Measurements from ENCODE around the gene PTRHD1.

Gene PTRHD1

DNA sequence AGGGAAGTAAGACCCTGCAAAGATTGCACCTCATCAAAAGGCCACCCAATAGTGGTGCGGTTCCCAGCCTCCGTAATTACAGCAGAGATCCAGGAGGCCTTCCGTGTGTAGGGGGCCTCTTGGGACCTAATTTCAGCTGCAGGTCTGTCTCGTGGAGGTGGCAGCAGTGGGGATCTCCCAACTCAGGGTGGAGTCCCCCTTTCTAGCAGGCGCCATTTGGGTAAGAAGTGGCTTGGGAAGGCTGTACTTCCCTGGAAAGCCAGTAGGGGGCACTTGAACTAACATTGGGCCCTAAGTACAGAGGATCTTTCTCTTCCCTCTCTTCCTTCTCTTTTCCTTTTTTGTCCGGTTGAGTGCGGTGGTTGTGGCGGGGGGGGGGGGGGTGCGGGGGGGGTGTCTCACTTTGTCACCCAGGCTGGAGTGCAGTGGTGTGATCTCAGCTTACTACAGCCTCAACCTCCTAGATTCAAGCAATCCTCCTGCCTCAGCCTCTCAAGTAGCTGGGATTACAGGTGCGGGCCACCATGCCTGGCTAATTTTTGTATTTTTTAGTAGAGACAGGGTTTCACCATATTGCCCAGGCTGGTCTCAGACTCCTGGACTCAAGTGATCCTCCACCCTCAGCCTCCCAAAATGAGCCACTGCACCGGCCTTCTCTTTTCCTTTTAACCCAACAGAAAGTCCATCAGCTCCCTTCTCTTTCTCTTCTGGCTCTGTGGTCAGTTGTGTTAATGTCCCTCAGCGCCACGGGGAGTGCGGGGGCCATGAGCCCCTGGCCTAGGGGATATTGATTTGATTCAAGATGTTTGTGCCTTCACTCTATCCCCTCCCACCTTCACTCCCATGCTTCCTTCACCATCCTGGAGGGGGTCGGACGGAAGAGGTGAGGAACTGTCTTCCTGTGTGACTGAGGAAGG, 32.0 kb upstream of the PTRHD1 start:
- Histone ChIP-seq H3K18ac (ENCODE audit: low read length) (peak overlapping the region; percentile 42), H3K9ac (ENCODE audit: low read depth, low read length, poor library complexity) (peak overlapping the region; percentile 68), H4K91ac (ENCODE audit: low read depth, low read length, poor library complexity) (no peak overlapping the region), H2AFZ (ENCODE audit: low read length) (no peak overlapping the region), H2BK12ac (ENCODE audit: low read length) (no peak overlapping the region), H2BK120ac (ENCODE audit: low read depth, low read length) (no peak overlapping the region), H3K4me3 (ENCODE audit: low read length in 2 of 2) (no peak overlapping the region), H3K79me1 (ENCODE audit: low read depth, low read length) (peaks cover 9% of the 10 kb centered on the region), H2BK15ac (ENCODE audit: low read length) (peak overlapping the region; percentile 4), H3K9me3 (replicated peaks in 1 of 2; ENCODE audit: control insufficient read depth in 2 of 2, insufficient read depth in 1 of 2, low read depth in 1 of 2, low read length in 2 of 2) (peaks cover 4% of the 10 kb centered on the region in 2 donors), H3K4me1 (ENCODE audit: control insufficient read depth in 2 of 2, insufficient read depth in 1 of 2, low read depth in 1 of 2, low read length in 2 of 2) (peaks cover 14 to 24% of the 10 kb centered on the region in 2 donors), H3K4ac (ENCODE audit: low read length) (no peak overlapping the region), H3K23ac (ENCODE audit: low read depth, low read length, poor library complexity) (no peak overlapping the region), H3K27me3 (ENCODE audit: control insufficient read depth in 3 of 3, insufficient read depth in 3 of 3, low read depth in 1 of 3, low read length in 3 of 3) (no peaks in the 10 kb centered on the region), H3K14ac (ENCODE audit: low read length) (no peak overlapping the region), H2BK5ac (ENCODE audit: low read length) (no peak overlapping the region), H3K36me3 (replicated peaks in 1 of 2; ENCODE audit: control insufficient read depth in 2 of 2, insufficient read depth in 2 of 2, low read length in 2 of 2) (peaks cover 25 to 72% of the 10 kb centered on the region in 2 donors), H3K27ac (replicated peaks; ENCODE audit: low read length) (no peak overlapping the region), H2AK5ac (ENCODE audit: low read depth, low read length) (peak overlapping the region; percentile 27), H3K4me2 (ENCODE audit: insufficient read depth, low read length, poor library complexity, severe bottlenecking) (no peak overlapping the region), H4K8ac (ENCODE audit: low read depth, low read length) (no peak overlapping the region)
- DNase-seq (ENCODE audit: low spot score), result no peak
- no CpG with 5 or more reads among the region's 16 CpGs for WGBS, 2 donors (ENCODE audit: extremely low coverage in 2 of 2, insufficient read length in 2 of 2, insufficient replicate concordance in 1 of 2)

DNA sequence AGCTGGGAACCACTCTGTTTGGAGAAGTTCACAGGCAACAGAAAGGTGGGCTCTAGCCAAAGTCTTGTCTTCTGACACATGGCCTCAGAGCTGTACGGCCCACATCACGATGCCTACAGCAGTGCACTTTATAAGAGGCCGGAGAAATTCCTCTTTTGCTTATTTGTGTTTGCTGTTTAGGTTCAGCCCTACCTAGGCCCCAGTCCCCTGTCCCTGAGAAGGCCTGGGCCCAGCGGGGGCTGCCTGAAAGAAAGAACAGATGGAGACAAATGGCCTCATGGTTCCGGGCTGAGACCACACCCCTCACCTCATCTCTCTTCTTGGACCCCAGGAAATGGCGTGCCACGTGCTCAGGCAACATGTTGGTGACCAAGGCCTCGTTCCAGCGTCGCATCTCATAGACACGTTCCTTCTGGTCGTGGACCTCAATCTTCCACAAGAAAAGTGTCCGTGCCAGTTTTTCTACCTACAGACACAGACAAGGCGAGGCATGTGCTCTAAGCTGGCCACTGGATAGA, 30.9 kb upstream of the PTRHD1 start:
- Histone ChIP-seq H4K91ac (ENCODE audit: low read depth, low read length, poor library complexity) (no peak overlapping the region), H3K27ac (replicated peaks; ENCODE audit: low read length) (no peak overlapping the region), H3K4ac (ENCODE audit: low read length) (no peak overlapping the region), H3K9ac (ENCODE audit: low read depth, low read length, poor library complexity) (no peak overlapping the region), H3K27me3 (ENCODE audit: control insufficient read depth in 3 of 3, insufficient read depth in 3 of 3, low read depth in 1 of 3, low read length in 3 of 3) (no peaks in the 10 kb centered on the region), H4K8ac (ENCODE audit: low read depth, low read length) (no peak overlapping the region), H3K23ac (ENCODE audit: low read depth, low read length, poor library complexity) (no peak overlapping the region), H3K4me2 (ENCODE audit: insufficient read depth, low read length, poor library complexity, severe bottlenecking) (no peak overlapping the region), H2AFZ (ENCODE audit: low read length) (no peak overlapping the region), H3K14ac (ENCODE audit: low read length) (no peak overlapping the region), H2BK12ac (ENCODE audit: low read length) (no peak overlapping the region), H3K9me3 (replicated peaks in 1 of 2; ENCODE audit: control insufficient read depth in 2 of 2, insufficient read depth in 1 of 2, low read depth in 1 of 2, low read length in 2 of 2) (peaks cover 3 to 4% of the 10 kb centered on the region in 2 donors), H2BK120ac (ENCODE audit: low read depth, low read length) (no peak overlapping the region), H3K4me1 (ENCODE audit: control insufficient read depth in 2 of 2, insufficient read depth in 1 of 2, low read depth in 1 of 2, low read length in 2 of 2) (peaks cover 14 to 24% of the 10 kb centered on the region in 2 donors), H3K4me3 (ENCODE audit: low read length in 2 of 2) (no peak overlapping the region), H2AK5ac (ENCODE audit: low read depth, low read length) (no peak overlapping the region), H2BK15ac (ENCODE audit: low read length) (no peak overlapping the region), H3K79me1 (ENCODE audit: low read depth, low read length) (peaks cover 9% of the 10 kb centered on the region), H3K36me3 (replicated peaks in 1 of 2; ENCODE audit: control insufficient read depth in 2 of 2, insufficient read depth in 2 of 2, low read length in 2 of 2) (peaks cover 32 to 79% of the 10 kb centered on the region in 2 donors), H3K18ac (ENCODE audit: low read length) (no peak overlapping the region), H2BK5ac (ENCODE audit: low read length) (no peak overlapping the region)
- DNase-seq (ENCODE audit: low spot score), result no peak
- no CpG with 5 or more reads among the region's 14 CpGs for WGBS, 2 donors (ENCODE audit: extremely low coverage in 2 of 2, insufficient read length in 2 of 2, insufficient replicate concordance in 1 of 2)

- Histone ChIP-seq H3K36me3 (replicated peaks in 1 of 2; ENCODE audit: control insufficient read depth in 2 of 2, insufficient read depth in 2 of 2, low read length in 2 of 2) (peaks cover 35 to 95% of the 10 kb centered on the region in 2 donors), H3K4me3 (ENCODE audit: low read length in 2 of 2) (no peak overlapping the region)
- whole genome bisulfite sequencing, 2 donors (ENCODE audit: extremely low coverage in 2 of 2, insufficient read length in 2 of 2, insufficient replicate concordance in 1 of 2), result no CpG with 5 or more reads among the region's 7 CpGs
Observed at GRCh38 chr2:24822049-24822706, 29.0 kb upstream of the PTRHD1 start.

More at GRCh38 chr2:24822049-24822706, 29.0 kb upstream of the PTRHD1 start:
- Histone ChIP-seq H3K4ac (ENCODE audit: low read length) (no peak overlapping the region), H3K4me1 (ENCODE audit: control insufficient read depth in 2 of 2, insufficient read depth in 1 of 2, low read depth in 1 of 2, low read length in 2 of 2) (peaks cover 14 to 20% of the 10 kb centered on the region in 2 donors), H2AK5ac (ENCODE audit: low read depth, low read length) (no peak overlapping the region), H3K23ac (ENCODE audit: low read depth, low read length, poor library complexity) (no peak overlapping the region), H3K9ac (ENCODE audit: low read depth, low read length, poor library complexity) (no peak overlapping the region), H3K4me2 (ENCODE audit: insufficient read depth, low read length, poor library complexity, severe bottlenecking) (no peak overlapping the region), H4K8ac (ENCODE audit: low read depth, low read length) (no peak overlapping the region), H3K9me3 (replicated peaks in 1 of 2; ENCODE audit: control insufficient read depth in 2 of 2, insufficient read depth in 1 of 2, low read depth in 1 of 2, low read length in 2 of 2) (peaks cover 2 to 3% of the 10 kb centered on the region in 2 donors), H2BK15ac (ENCODE audit: low read length) (no peak overlapping the region), H2BK5ac (ENCODE audit: low read length) (peak overlapping the region; percentile 80), H3K27me3 (ENCODE audit: control insufficient read depth in 3 of 3, insufficient read depth in 3 of 3, low read depth in 1 of 3, low read length in 3 of 3) (no peaks in the 10 kb centered on the region), H3K14ac (ENCODE audit: low read length) (no peak overlapping the region), H2BK12ac (ENCODE audit: low read length) (no peak overlapping the region), H3K79me1 (ENCODE audit: low read depth, low read length) (peaks cover 9% of the 10 kb centered on the region), H3K18ac (ENCODE audit: low read length) (no peak overlapping the region), H2AFZ (ENCODE audit: low read length) (no peak overlapping the region), H2BK120ac (ENCODE audit: low read depth, low read length) (no peak overlapping the region), H4K91ac (ENCODE audit: low read depth, low read length, poor library complexity) (no peak overlapping the region), H3K27ac (replicated peaks; ENCODE audit: low read length) (peak overlapping the region; percentile 64)
- DNase-seq (ENCODE audit: low spot score), result no peak

Data from neuronal stem cell (in vitro differentiated cells).